ENCODE measurements around the gene PRKAG3.

Gene PRKAG3

DNA sequence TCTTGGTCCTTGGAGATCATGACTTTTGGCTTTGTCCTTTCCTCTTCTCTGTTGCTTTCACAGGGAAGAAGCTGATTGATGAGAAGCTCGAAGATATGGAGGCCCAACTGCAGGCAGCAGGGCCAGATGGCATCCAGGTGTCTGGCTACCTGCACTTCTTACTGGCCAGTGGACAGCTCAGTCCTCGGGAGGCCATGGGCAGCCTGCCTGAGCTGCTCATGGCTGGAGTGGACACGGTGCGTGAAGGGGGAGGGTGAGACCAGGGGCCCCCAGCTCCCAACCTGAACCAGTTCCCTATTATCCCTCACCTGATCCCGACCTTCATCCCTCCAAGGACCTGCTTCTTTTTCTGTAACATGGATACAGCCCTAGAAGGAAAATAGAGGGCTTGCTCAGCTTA is 18.7 kb downstream of the PRKAG3 start:
- DNase-seq, result no peak

DNA sequence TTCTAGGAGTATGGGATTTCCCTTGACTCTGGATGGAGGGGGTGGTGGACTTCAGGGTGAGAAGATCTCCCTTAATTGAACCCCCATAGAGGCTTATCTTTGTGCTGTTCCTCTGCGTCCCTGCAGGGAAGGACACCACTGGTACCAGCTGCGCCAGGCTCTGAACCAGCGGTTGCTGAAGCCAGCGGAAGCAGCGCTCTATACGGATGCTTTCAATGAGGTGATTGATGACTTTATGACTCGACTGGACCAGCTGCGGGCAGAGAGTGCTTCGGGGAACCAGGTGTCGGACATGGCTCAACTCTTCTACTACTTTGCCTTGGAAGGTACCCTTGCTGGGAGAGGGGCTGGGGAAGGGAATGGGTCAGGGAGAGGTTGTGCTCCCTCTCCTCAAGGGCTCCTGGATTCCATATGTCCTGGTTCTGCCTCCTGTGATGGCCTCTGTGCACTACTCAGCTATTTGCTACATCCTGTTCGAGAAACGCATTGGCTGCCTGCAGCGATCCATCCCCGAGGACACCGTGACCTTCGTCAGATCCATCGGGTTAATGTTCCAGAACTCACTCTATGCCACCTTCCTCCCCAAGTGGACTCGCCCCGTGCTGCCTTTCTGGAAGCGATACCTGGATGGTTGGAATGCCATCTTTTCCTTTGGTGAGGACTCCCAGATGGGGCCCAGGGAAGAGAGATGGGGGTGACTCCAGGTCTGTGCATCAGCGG is 19.3 kb downstream of the PRKAG3 start:
- DNase-seq, result no peak

DNA sequence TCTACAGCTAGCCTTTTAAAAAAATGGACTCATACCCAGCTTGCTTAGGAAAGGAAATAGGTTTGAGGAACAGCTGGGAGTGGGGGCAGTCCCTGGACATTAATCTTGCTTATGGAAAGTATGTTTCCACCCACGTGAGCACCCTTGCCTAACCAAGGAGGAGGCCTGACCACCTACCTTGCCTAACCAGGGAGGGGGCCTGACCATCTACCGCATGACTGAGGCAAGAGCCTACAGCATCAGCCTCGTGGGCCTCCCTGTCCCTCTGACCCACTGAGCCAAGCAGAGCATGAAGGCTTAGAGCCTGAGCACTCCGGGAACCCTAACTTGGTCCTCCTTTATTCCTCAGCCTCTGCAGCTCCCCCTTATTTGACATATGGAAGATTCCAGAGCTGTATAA is 20.2 kb downstream of the PRKAG3 start:
- no peak for DNase-seq

DNA sequence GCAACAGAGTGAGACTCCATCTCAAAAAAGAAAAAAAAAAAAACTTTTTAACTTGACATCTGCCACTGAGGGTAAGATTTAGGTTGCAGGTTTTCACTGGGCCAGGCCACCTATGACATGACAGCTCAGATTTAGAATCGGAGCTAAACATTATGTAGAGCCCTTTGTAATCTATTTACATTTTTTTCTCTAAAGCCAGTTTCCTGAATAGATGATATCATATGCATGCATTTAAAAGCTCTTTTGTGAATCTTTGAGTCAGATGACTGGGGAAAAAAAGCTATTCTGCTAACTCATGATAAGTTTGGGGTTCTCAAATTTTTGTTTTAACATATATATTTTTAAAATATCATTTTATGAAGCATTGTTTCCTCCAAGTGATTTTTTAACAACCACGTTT is 21.3 kb downstream of the PRKAG3 start:
- DNase-seq, result no peak

DNA sequence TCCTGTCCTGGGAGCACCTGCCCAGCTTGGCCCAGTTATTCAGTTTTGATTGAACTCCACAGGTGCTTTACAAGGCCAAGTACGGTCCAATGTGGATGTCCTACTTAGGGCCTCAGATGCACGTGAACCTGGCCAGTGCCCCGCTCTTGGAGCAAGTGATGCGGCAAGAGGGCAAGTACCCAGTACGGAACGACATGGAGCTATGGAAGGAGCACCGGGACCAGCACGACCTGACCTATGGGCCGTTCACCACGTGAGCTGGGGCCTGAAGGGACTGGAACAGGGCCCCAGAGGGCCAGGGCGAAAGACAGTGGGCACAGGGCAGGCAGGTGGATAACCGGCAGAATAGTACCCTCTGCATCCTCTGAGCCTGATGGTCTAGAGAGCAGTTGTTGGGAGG is 22.1 kb downstream of the PRKAG3 start:
- no peak for DNase-seq

DNA sequence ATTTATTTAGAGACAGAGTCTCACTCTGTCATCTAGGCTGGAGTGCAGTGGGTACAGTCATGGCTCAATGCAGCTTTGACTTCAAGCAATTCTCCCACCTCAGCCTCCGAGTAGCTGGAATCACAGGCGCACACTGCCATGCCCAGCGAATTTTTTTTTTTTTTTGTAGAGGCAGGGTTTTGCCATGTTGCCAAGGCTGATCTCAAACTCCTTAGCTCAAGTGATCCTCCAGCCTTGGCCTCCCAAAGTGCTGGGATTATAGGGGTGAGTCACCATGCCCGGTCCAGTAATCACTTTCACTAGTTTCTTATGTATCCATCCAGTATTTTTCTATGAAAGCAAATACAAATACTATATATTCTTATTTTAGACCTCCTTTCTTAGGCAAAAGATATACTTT is 24.0 kb downstream of the PRKAG3 start:
- no peak for DNase-seq

DNA sequence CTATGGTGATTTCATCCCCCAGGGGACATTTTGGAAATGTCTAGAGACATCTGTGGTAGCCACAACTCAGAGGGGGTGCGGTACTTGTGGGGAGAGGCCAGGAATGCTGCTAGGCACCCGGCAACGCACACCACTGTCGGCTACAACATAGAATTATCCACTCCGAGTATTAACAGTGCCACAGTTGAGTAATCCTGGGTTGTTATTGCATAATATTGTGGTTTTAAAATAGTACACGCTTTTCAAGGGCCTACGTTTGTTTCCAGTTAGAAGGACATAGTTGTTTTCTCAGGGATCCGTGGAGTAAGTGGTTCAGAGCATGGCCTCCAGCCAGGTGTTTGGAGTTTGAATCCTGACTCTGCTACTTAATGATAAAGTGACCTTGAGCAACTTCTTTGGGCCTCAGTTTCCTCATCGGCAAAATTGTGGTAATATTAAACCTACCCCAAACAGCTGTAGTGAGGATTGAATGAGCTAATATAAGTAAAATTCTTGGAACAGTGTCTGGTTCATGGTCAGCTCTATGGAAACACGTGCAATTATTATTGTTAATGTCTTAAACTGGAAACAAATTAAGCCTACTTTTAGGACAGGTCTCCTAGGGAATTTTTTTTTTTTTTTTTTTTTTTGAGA is 25.1 kb downstream of the PRKAG3 start:
- DNase-seq, result no peak

DNA sequence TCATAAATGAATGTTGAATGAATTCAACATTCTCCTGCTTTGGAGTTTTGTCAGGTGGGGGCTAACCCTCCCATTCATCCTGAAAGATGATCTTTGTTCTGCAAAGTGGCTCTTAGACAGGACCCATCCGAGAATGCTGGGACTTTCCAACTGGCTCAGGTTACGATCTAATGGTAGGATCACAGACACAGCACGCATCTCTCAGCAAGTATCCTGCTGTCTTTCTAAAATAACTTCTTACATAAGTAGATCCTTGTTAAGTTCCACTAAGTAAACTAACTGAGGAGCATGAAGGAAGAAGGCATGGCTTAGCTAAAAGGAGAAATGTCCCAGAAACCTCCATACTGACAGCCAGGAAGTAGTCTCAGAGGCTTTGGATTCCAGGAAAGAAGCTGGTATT is 26.0 kb downstream of the PRKAG3 start:
- no peak for DNase-seq

DNA sequence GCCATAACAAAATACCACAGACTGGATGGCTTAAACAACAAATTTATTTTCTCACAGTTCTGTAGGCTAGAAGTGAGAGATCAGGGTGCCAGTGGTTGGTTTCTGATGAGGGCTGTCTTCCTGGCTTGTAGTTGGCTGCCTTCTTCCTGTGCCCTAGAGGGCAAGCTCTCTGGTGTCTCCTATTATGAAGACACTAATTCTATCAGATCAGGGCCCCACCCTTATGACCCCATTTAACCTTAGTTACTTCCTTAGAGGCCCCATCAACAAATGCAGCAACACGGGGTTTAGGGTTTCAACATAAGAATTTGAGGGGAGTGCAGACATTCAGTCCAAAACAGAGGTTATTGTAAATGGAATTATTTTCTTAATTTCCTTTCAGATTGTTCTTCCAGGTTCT is 26.8 kb downstream of the PRKAG3 start:
- DNase-seq, result no peak

DNA sequence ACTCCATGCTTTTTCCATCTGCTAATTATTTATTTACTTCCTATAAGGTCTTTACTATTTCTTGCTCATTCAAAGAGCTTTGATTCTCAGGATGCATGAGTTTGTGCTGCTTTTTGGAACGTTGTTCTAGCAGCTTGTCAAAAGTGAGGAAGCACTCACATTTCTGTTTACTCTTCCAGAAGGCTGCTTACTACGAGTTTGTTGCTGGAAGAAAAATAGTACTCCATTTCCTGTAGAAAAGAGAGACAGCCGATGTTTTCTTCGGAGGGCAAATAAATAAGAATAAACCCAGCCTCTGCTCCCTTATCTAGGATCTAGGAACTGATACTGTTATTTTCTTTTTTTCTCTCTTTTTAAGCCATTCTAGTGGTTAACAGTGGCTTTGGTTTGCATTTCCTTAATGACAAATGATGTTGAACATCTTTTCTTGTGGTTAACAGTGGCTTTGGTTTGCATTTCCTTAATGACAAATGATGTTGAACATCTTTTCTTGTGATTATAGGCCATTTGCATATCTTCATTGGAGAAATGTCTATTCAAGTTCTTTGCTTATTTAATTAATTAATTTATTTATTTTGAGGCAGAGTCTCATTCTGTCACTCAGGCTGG is 29.1 kb downstream of the PRKAG3 start:
- no peak for DNase-seq

DNA sequence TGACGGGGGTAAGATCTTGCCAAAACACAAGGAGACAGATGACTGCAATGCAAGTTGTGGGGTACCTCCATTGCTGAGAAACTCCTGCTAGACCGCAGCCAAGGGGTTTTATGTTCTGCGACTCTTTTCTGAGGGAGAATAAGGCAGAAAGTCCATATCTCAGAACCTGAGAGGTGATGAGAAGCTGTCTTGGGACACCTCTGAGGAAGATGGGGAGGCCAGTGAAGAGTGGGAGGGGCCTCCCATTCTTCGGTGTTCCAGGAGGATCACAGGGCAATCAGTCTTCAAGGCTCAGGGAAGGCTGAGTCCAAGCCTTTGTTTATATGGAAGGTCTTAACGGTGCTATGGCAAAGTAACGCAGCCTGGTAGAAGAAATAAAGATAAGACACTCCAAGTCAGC is 31.6 kb downstream of the PRKAG3 start:
- no peak for DNase-seq

DNA sequence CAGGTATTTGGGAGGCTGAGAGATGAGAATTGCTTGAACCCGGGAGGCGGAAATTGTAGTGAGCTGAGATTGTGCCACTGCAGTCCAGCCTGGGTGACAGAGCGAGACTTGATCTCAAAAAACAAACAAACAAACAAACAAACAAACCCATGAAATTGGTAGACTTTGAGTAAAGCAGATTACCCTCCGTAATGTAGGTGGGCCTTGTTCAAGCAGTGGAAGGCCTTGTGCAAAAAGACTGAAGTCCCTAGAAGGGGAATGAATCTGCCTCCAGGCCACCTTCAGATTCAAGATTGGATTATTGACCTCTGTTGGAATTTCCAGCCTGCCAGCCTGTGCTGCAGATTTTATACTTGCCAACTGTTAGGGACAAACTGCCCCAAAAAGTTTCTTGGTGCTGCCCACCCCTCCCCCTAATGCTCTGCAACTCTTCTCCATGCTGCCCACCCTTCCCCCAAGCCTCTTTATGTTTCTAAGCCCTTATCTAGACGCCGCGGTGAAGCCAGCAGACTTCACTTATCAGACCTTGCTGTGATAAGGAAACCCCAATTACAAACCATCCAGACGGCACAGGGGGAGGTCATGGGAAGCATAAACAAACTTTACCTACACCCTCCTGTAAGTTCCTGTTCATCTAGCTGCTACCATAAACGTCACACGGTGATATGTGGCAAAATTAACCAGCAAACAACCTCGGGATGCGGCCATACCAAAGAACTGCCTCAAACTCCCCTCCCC is 32.7 kb downstream of the PRKAG3 start:
- DNase-seq, result no peak

DNA sequence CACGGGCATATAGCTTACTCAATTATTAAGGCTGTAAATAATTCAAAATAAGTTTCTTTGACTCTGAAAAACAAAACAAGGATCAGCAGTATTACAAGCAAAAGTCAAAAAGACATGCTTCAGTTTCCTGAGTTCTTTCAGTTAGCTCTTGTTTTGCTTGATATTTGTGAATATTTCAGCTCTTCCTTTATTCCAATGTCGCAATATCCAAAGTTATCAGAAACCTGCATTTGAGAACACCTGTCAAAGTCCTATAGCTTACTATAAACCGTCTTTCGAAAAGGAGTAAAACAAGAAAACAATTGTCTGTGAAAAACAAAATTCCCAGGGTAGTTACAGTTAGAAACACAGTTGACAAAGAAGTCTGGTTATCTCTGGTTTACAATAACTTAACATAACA is 34.9 kb downstream of the PRKAG3 start:
- no peak for DNase-seq

DNA sequence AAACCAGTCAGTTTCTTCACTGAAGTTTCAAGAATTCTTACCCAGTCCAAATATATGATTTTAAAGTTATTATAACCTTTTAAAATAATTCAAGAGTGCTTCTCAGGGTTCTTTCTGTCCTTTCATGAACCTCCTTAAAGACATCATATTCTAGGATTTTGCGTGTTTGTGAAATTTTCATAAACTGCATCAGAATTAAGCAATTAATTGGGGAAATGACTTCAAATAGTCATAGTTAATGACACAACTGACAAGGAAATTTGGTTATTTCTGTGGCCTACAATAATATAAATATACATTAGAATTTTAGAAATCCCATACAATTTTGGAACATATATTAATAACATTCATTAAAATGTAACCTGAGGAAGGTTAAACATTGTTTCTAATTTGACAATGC is 39.2 kb downstream of the PRKAG3 start:
- DNase-seq, result no peak

DNA sequence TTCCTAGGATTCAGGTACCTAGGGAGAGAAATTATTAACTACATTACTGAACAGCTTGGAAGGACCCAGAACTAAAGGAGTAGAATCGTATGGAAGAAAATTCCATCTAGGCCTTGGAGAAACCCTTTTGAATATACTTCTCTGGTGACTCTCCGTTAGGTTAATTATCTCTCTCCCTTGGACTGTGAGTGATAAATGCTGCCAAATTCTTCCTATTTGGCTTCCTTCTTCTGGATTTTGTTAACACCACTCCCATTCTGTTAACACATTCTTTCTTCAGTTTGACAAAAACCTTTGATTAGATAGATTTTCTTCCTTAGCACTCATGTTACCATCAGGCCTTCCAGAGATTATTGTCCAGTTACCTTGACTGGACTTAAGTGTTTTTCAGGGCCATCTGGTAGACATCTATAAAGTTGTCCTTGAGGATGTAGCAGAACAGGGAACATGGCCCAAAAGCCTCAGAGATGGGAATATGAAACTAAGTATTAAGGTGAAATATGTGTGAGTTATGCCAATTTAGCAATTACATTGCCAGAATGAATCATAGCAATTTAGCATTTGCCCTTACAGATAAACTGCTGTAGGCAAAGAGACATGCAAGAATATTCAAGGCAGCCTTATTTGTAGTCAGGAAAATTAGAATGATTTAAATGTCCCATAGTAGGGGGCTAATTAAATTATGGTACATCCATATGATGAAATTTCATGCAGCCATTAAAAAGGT is 42.9 kb downstream of the PRKAG3 start:
- no peak for DNase-seq

DNA sequence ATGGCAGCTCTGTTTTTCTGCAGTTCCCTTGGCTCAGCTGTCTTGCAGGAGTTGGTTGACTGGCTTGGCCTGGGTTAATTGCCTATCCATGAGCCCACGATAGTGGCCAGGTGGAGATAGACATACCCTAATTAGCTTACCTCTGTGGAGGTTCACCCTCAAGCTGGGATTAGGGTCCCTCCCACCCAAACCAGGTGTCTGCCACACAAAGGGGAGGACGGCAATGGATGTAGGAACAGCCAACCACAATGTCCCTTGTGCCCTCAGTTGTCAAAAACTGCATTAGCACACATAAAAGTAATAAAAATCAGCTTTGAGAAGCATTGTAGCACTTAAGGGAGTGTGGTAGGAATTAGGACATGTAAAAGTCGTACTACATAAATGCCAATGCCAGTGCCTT is 45.5 kb downstream of the PRKAG3 start:
- DNase-seq, result no peak

DNA sequence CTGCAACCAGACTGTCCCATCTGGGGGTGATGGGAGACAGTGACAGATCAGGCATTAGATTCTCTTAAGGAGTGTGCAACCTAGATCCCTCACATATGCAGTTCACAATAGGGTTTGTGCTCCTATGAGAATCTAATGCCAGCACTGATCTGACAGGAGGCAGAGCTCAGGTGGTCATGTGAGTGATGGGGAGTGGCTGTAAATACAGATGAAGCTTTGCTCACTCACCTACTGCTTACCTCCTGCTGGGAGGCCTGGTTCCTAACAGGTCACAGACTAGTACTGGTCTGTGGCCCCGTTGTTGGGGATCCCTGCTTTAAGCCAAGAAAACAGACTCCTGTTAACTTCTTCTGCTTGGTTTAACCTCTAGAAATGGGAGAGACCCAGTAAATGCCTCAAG is 46.5 kb downstream of the PRKAG3 start:
- no peak for DNase-seq

DNA sequence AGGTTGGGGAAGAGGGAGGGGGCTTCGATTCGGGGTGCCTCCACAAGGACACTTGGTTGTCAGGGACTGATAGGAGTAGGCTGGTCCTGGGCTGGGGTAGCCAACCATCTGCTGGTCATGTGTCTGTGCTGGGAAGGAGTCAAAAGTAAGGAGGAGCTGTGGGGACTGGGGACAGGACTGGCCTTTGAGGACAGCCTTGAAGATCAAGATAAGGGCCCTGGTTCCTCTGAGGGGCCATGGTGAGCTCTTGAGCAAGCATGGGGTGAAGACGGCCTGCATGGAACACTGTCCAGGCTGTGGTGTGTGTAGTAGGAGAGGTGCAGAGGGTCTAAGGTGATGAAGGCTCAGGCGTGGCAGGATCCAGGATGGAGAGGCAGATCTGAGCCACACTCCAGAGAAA is 47.9 kb downstream of the PRKAG3 start:
- DNase-seq, result no peak

DNA sequence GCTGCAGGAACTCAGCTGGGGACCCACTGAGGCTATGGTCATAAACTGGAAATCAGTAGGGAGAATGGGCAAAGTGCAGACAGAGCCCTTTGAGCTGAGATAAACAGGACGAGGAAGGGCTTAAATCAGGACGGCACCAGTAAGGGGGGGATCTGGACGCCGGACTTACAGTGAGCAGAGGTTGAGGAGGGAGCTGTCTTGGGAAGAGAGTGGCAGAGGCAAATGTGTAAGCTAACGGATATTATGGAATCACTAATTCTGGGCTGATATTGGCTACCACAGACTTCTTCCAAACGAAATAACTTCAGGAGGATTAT is 49.1 kb downstream of the PRKAG3 start:
- no peak for DNase-seq

DNA sequence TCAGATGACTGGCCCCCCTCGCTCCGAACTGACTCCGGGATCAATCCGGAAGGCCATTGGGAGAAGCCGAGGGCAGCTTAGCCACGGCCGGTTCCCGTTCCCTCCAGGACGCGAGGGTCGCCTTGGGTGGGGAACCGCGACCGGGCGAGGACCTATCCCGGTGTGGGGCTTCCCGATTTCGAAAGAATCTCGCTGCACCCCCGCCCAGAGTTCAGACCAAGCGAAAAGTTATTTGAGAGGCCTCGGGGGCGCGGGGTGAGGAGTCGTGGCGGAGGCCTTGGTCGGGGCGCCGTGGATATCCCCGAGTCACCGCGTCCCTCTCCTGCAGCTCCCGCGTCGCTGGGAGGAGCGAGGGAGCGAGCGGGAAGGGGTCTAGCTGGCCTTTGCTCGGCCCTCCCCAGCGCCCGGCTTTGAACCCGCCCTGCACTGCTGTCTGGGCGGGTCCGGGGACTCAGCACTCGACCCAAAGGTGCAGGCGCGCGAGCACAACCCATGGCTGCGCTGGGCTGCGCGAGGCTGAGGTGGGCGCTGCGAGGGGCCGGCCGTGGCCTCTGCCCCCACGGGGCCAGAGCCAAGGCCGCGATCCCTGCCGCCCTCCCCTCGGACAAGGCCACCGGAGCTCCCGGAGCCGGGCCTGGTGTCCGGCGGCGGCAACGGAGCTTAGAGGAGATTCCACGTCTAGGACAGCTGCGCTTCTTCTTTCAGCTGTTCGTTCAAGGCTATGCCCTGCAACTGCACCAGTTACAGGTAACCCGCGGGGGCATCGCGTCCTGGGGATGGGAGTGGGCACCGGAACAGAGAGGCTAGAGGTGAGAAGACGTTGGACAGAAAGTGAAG is 49.7 kb downstream of the PRKAG3 start, which contains the start of gene CYP27A1:
TSS of gene CYP27A1 (plus strand) at position 457 of the 837 bp plus-strand sequence. CDS start at position 493, 36 bp downstream.
- DNase-seq, result no peak

DNA sequence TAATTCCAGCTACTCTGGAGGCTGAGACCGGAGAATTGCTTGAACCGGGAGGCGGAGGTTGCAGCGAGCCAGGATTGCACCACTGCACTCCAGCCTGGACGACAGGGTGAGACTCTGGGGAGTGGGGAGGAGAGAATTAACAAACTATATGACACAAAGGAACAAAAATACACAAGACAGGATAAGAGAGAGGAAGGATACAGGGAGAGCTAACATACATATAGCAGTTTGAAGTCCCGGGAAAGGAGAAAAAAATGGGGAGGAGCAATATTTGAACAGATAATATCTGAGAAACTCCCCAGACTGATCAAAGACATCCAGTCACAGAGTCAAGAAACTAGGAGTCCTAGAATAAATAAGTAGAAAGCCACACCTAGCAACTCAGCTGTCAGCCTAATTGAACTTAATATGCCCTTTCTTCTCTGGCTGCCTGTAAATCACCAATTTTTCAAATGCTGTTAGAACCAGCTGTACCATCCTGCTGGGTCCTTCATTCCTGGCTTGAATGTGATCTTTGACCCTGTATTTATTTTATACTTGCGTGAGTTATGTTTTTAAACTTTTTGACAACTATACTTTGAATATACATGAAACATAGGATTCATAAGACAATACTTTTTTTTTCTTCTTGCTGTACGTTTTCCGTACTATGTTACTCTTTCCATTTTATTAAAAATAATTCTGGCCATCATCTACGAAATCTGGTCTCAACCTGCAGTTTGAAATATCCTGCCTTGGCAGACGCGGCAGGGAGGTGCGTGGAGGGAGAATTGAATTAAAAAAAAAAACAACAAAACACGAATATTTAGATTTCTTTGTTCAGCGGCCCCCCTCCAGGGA is 50.5 kb downstream of the PRKAG3 start:
- no peak for DNase-seq

Measured in activated gamma-delta T cell (primary cell).